MM.1S (cell line): Measurements from ENCODE around the gene MEIOSIN.

Experiments used
- DNase-seq: peaks from one replicate; pipeline ENCODE4 v3.0.0-alpha.2; 2015
- H2AFZ ChIP-seq: fragments of 300-600 bp; sonication (generic); 2 replicates; pipeline ENCODE4 v1.6.0; 2016; ENCODE audit warnings: antibody characterized with exemption, low read length
- H3F3A ChIP-seq: fragments of 300-600 bp; sonication (generic); 2 replicates; pipeline ENCODE4 v1.6.1; 2016; ENCODE audit warnings: mild to moderate bottlenecking, antibody characterized with exemption, low read length, moderate library complexity, mixed read lengths; ENCODE audit not compliant: insufficient read depth
- H3K27ac ChIP-seq: fragments of 300-600 bp; sonication (generic); 2 replicates; pipeline ENCODE4 v1.5.1; 2016; ENCODE audit warnings: mild to moderate bottlenecking, low read length
- H3K27me3 ChIP-seq: fragments of 300-600 bp; sonication (generic); replicated peaks from 2 replicates; pipeline ENCODE4 v1.6.0; 2016; ENCODE audit warnings: low read length; ENCODE audit not compliant: insufficient read depth
- H3K36me3 ChIP-seq: fragments of 300-600 bp; sonication (generic); replicated peaks from 2 replicates; pipeline ENCODE4 v1.6.1; 2016; ENCODE audit warnings: mild to moderate bottlenecking, low read length, mixed read lengths; ENCODE audit not compliant: insufficient read depth
- H3K4me1 ChIP-seq: fragments of 300-600 bp; sonication (generic); 2 replicates; pipeline ENCODE4 v1.6.1; 2016; ENCODE audit warnings: low read length, mixed read lengths
- H3K4me2 ChIP-seq: fragments of 300-600 bp; sonication (generic); 2 replicates; pipeline ENCODE4 v1.6.0; 2016; ENCODE audit warnings: low read depth, low read length
- H3K4me3 ChIP-seq: fragments of 300-600 bp; sonication (generic); 2 replicates; pipeline ENCODE4 v1.5.1; 2016; ENCODE audit warnings: low read length, mixed read lengths
- H3K79me2 ChIP-seq: fragments of 300-600 bp; sonication (generic); 2 replicates; pipeline ENCODE4 v1.6.1; 2016; ENCODE audit warnings: mixed run types, low read length, mixed read lengths
- H3K9ac ChIP-seq: fragments of 300-600 bp; sonication (generic); 2 replicates; pipeline ENCODE4 v1.6.1; 2016; ENCODE audit warnings: low read length, mixed read lengths
- H3K9me2 ChIP-seq: fragments of 300-600 bp; sonication (generic); replicated peaks from 2 replicates; pipeline ENCODE4 v1.6.1; 2016; ENCODE audit warnings: mild to moderate bottlenecking, low read length, mixed read lengths; ENCODE audit not compliant: insufficient read depth
- H3K9me3 ChIP-seq: fragments of 300-600 bp; sonication (generic); replicated peaks from 2 replicates; pipeline ENCODE4 v1.6.1; 2016; ENCODE audit warnings: mild to moderate bottlenecking, low read length, mixed read lengths; ENCODE audit not compliant: insufficient read depth
- H4K20me1 ChIP-seq: fragments of 300-600 bp; sonication (generic); 2 replicates; pipeline ENCODE4 v1.6.1; 2016; ENCODE audit warnings: mild to moderate bottlenecking, low read length, moderate library complexity, mixed read lengths; ENCODE audit not compliant: insufficient read depth
- CTCF ChIP-seq: fragments of 300-600 bp; sonication (generic); IDR thresholded peaks from 2 replicates; pipeline ENCODE4 v1.5.1; 2016; ENCODE audit warnings: antibody characterized with exemption, low read length, mixed read lengths
- EZH2 ChIP-seq: fragments of 300-600 bp; sonication (generic); optimal IDR thresholded peaks from 2 replicates; pipeline ENCODE3; 2017; ENCODE audit warnings: low read depth, mild to moderate bottlenecking, antibody characterized with exemption, low read length, mixed read lengths
- EZH2phosphoT487 ChIP-seq: fragments of 300-600 bp; sonication (generic); IDR thresholded peaks from 2 replicates; pipeline ENCODE4 v1.6.1; 2018; ENCODE audit warnings: antibody characterized with exemption, low read length

Gene MEIOSIN

GRCh38 chr19:45752639-45753038 lies 19.4 kb downstream of the MEIOSIN start:
- no peak for TF ChIP-seq EZH2
- no peak for TF ChIP-seq EZH2phosphoT487
- TF ChIP-seq CTCF, result no peak

DNA sequence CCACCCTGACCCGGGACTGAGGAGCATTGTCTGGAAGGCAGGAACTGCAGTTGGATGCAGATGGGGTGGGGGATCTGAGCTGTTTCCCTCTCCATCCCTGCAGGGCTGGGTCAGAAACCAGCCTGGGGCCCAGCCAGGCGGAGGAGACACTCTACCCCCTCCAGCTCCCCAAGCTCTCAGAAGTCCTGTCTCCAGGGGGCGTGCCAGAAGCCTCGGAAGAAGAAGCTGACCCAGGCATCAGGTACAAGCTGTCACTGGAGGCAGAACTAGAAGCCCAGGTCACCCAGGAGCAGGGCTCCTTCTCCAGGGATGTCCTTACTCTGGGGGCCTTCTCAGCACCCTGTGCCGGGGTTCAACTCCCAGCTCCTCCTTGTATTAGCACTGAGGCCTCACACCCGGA lies 20.3 kb downstream of the MEIOSIN start:
- no peaks in the 10 kb centered on the region for H3K27me3 ChIP-seq
- no peaks in the 10 kb centered on the region for H3F3A ChIP-seq
- no peaks in the 10 kb centered on the region for H3K36me3 ChIP-seq
- no peaks in the 10 kb centered on the region for H3K9me2 ChIP-seq
- H3K4me2 ChIP-seq, result no peak overlapping the region
- H3K4me3 ChIP-seq, result no peak overlapping the region
- H3K79me2 ChIP-seq, result no peaks in the 10 kb centered on the region
- no peaks in the 10 kb centered on the region for H4K20me1 ChIP-seq
- H3K9me3 ChIP-seq, result no peaks in the 10 kb centered on the region
- no peak for TF ChIP-seq CTCF
- no peak for TF ChIP-seq EZH2
- no peak for TF ChIP-seq EZH2phosphoT487
- DNase-seq, result no peak
- no peaks in the 10 kb centered on the region for H3K4me1 ChIP-seq
- no peak overlapping the region for H2AFZ ChIP-seq
- H3K27ac ChIP-seq, result no peak overlapping the region
- no peak overlapping the region for H3K9ac ChIP-seq

More at GRCh38 chr19:45752639-45753038, 19.4 kb downstream of the MEIOSIN start:
- no peak overlapping the region for H3K9ac ChIP-seq
- H2AFZ ChIP-seq, result no peak overlapping the region
- H3K4me1 ChIP-seq, result no peaks in the 10 kb centered on the region
- no peak for DNase-seq
- no peaks in the 10 kb centered on the region for H3F3A ChIP-seq
- H3K4me2 ChIP-seq, result no peak overlapping the region
- no peaks in the 10 kb centered on the region for H3K79me2 ChIP-seq
- no peak overlapping the region for H3K27ac ChIP-seq
- H4K20me1 ChIP-seq, result no peaks in the 10 kb centered on the region
- no peaks in the 10 kb centered on the region for H3K9me2 ChIP-seq
- no peak overlapping the region for H3K4me3 ChIP-seq
- H3K36me3 ChIP-seq, result no peaks in the 10 kb centered on the region
- H3K27me3 ChIP-seq, result 0 out of 2 replicates have a peak, but pooled peaks cover under 1% of the 10 kb centered on the region
- H3K9me3 ChIP-seq, result no peaks in the 10 kb centered on the region

DNA sequence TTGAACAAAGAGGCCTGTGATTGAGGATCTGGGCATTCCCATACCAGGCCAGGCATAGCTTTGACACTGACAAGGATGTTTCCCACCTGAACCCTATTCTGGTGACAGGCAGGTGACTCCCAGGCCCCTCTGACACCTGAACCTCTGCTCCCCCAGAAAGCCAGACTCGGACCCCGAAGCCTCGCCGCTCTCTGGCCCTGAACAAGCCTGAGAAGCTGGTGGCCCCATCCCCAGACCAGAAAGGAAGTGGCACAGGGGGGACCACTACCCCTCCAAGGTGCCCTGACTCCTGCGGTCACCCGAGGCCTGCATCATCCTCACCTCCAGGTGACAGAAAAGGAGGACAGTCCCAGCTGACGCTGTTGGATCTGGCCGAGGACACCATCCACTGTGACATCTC lies 21.1 kb downstream of the MEIOSIN start:
- H4K20me1 ChIP-seq, result no peaks in the 10 kb centered on the region
- no peak overlapping the region for H3K4me3 ChIP-seq
- no peak for TF ChIP-seq EZH2phosphoT487
- H3K9me3 ChIP-seq, result no peaks in the 10 kb centered on the region
- H3K9me2 ChIP-seq, result no peaks in the 10 kb centered on the region
- no peak overlapping the region for H3K4me2 ChIP-seq
- no peak overlapping the region for H3K27ac ChIP-seq
- DNase-seq, result no peak
- no peaks in the 10 kb centered on the region for H3F3A ChIP-seq
- H3K4me1 ChIP-seq, result no peaks in the 10 kb centered on the region
- H3K36me3 ChIP-seq, result no peaks in the 10 kb centered on the region
- H3K27me3 ChIP-seq, result no peaks in the 10 kb centered on the region
- no peaks in the 10 kb centered on the region for H3K79me2 ChIP-seq
- H3K9ac ChIP-seq, result no peak overlapping the region
- no peak overlapping the region for H2AFZ ChIP-seq

- Histone ChIP-seq H3K79me2 (no peaks in the 10 kb centered on the region), H3K4me2 (no peak overlapping the region), H3K9ac (no peak overlapping the region), H4K20me1 (no peaks in the 10 kb centered on the region), H3K36me3 (no peaks in the 10 kb centered on the region), H3K27ac (no peak overlapping the region), H3F3A (no peaks in the 10 kb centered on the region), H3K4me3 (no peak overlapping the region), H3K9me3 (no peaks in the 10 kb centered on the region), H3K9me2 (no peaks in the 10 kb centered on the region), H3K4me1 (no peaks in the 10 kb centered on the region), H3K27me3 (peaks cover 12% of the 10 kb centered on the region; the same call in 1 of the 2 replicates), H2AFZ (no peak overlapping the region)
- no peak for TF ChIP-seq EZH2
- TF ChIP-seq EZH2phosphoT487, result no peak
- TF ChIP-seq CTCF, result no peak
- no peak for DNase-seq
These were observed 24.5 kb downstream of the MEIOSIN start for GRCh38 chr19:45757695-45758094.
